OCI-LY1 (cell line): ENCODE data around the gene LMTK2.

Source experiments
- EZH2 ChIP-seq: fragments of 200-600 bp; sonication (generic), shearing (Covaris generic); IDR thresholded peaks from 2 replicates; pipeline ENCODE4 v1.8.0; 2017; ENCODE audit warnings: borderline replicate concordance, mixed run types, mild to moderate bottlenecking, antibody characterized with exemption, low read length, moderate library complexity, mixed read lengths
- TF ChIP-seq, protein P1 (sequence below): fragments of 200-600 bp; sonication (generic), shearing (Covaris generic); IDR thresholded peaks from 2 replicates; pipeline ENCODE4 v1.5.1; 2017; ENCODE audit warnings: mild to moderate bottlenecking, antibody characterized with exemption, low read length, moderate library complexity, mixed read lengths

DNA sequence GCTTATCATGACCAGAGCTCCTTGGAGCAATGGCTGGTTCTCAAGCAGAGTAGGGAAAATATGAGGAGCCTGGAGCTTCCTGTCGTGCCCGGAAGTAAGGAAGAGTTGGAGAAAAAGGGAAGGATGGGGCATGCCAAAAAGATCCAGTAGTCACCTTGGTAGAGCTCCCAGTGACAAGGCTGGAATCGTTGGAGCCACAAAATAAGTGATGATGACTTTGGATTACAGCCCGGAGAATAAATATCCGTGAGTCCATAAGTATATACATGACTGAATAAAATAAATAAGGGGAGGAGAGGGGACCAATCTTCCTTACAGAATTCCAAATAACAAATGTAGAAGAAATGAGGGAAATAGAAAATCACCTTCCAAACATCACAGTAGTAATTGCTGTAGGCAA, 29.3 kb downstream of the LMTK2 start:
- TF ChIP-seq EZH2 = no peak
- TF ChIP-seq, protein P1, sequence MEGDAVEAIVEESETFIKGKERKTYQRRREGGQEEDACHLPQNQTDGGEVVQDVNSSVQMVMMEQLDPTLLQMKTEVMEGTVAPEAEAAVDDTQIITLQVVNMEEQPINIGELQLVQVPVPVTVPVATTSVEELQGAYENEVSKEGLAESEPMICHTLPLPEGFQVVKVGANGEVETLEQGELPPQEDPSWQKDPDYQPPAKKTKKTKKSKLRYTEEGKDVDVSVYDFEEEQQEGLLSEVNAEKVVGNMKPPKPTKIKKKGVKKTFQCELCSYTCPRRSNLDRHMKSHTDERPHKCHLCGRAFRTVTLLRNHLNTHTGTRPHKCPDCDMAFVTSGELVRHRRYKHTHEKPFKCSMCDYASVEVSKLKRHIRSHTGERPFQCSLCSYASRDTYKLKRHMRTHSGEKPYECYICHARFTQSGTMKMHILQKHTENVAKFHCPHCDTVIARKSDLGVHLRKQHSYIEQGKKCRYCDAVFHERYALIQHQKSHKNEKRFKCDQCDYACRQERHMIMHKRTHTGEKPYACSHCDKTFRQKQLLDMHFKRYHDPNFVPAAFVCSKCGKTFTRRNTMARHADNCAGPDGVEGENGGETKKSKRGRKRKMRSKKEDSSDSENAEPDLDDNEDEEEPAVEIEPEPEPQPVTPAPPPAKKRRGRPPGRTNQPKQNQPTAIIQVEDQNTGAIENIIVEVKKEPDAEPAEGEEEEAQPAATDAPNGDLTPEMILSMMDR = no peak
